MM.1S (cell line): ENCODE measurements around the gene LRRTM4.

Source experiments
- CTCF ChIP-seq: fragments of 300-600 bp; sonication (generic); IDR thresholded peaks from 2 replicates; pipeline ENCODE4 v1.5.1; 2016; ENCODE audit warnings: antibody characterized with exemption, low read length, mixed read lengths
- EZH2 ChIP-seq: fragments of 300-600 bp; sonication (generic); optimal IDR thresholded peaks from 2 replicates; pipeline ENCODE3; 2017; ENCODE audit warnings: low read depth, mild to moderate bottlenecking, antibody characterized with exemption, low read length, mixed read lengths
- EZH2phosphoT487 ChIP-seq: fragments of 300-600 bp; sonication (generic); IDR thresholded peaks from 2 replicates; pipeline ENCODE4 v1.6.1; 2018; ENCODE audit warnings: antibody characterized with exemption, low read length

- no peak for TF ChIP-seq CTCF
- no peak for TF ChIP-seq EZH2phosphoT487
- TF ChIP-seq EZH2: no peak
Observed at GRCh38 chr2:77395011-77395410, 127.2 kb downstream of the LRRTM4 start.
